ENCODE results near the gene SRGAP1.

- TF ChIP-seq CTCF (IDR thresholded peaks at IDR 0.05; ENCODE audit: poor library complexity, severe bottlenecking): no peak
- no peak for TF ChIP-seq POLR2AphosphoS5 (IDR thresholded peaks at IDR 0.05)
- TF ChIP-seq EZH2 (IDR thresholded peaks at IDR 0.05; ENCODE audit: borderline replicate concordance, insufficient read depth, low read length, poor library complexity, severe bottlenecking): no peak
Observed at GRCh38 chr12:64120568-64120967, 276.1 kb downstream of the SRGAP1 start.

All from neural cell (in vitro differentiated cells).